Activated CD8-positive, alpha-beta memory T cell treated with anti-CD3 and anti-CD28 coated beads, Interleukin-2, amount 50 U/mL, for 4 hours (primary cell): Measurements from ENCODE around the gene IGSF1.
"Not testable (repeated sequence)": the region's sequence is repeated elsewhere in the genome, so short reads cannot be mapped to it uniquely, and the experiment has no call there.

Experiments
- DNase-seq: peaks from one replicate; pipeline ENCODE4 v3.0.0-alpha.2; 2020

Gene IGSF1

GRCh38 chrX:131271274-131271673 is 17.8 kb downstream of the IGSF1 start:
- DNase-seq, result no peak

GRCh38 chrX:131270080-131270479 is 19.0 kb downstream of the IGSF1 start:
- DNase-seq, result no peak

- no peak for DNase-seq
Observed at GRCh38 chrX:131264665-131265064, 24.4 kb downstream of the IGSF1 start.

- no peak for DNase-seq
Observed at GRCh38 chrX:131264053-131264452, 25.1 kb downstream of the IGSF1 start.

- no peak for DNase-seq
Observed at GRCh38 chrX:131262738-131263679, 26.1 kb downstream of the IGSF1 start.

- DNase-seq, result no peak
Observed at GRCh38 chrX:131262200-131262599, 26.9 kb downstream of the IGSF1 start.

- DNase-seq, result no peak
Observed at GRCh38 chrX:131257367-131257766, 31.7 kb downstream of the IGSF1 start.

- DNase-seq, result not testable (repeated sequence)
Observed at GRCh38 chrX:131250984-131251738, 37.9 kb downstream of the IGSF1 start.

- DNase-seq, result no peak
Observed at GRCh38 chrX:131239057-131239456, 50.0 kb downstream of the IGSF1 start.

DNA sequence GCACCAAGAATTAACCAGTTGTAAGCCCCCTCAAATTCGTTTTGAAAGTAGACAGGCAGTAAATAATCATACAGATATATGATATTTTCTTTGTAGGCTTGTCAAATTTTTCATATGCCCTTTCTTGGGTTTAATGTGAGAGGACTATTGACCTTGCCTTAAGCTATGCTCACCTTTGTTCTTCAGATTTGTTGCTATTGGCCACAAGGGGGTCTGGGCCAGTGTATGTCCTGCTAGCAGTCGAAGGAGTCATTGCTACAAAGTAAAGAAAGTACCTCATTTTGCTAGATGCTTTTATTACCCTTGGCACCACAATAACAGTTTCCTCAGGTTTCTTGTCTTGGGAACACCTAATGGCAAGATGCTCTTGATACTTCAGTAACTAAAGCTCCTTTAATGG is 51.7 kb downstream of the IGSF1 start:
- DNase-seq, result no peak

GRCh38 chrX:131235768-131236545 is 53.1 kb downstream of the IGSF1 start:
- no peak for DNase-seq

GRCh38 chrX:131227608-131228007 is 61.5 kb downstream of the IGSF1 start:
- DNase-seq, result no peak

- no peak for DNase-seq
Observed at GRCh38 chrX:131226591-131226990, 62.5 kb downstream of the IGSF1 start.

GRCh38 chrX:131225078-131225477 is 64.0 kb downstream of the IGSF1 start:
- DNase-seq, result no peak
